NCI-H2227 treated with DMSO at 0.1 percent for 48 hours (cell line): ENCODE data around the gene MAPK13.
"Not testable (repeated sequence)": the region's sequence is repeated elsewhere in the genome, so short reads cannot be mapped to it uniquely, and the experiment has no call there.

Source experiments
- DNase-seq: peaks from one replicate; lab custom pipeline; 2025; lab: John Stamatoyannopoulos, UW

Gene MAPK13

GRCh38 chr6:36127462-36128016 lies 2.8 kb upstream of the MAPK13 start:
- no peak for DNase-seq

- DNase-seq = no peak
Measured at GRCh38 chr6:36128073-36128472, 2.2 kb upstream of the MAPK13 start.

GRCh38 chr6:36128793-36129192 lies 1.5 kb upstream of the MAPK13 start:
- DNase-seq = no peak

GRCh38 chr6:36129334-36129733 lies 979 bp upstream of the MAPK13 start:
- not testable (repeated sequence) for DNase-seq

- no peak for DNase-seq
Measured at GRCh38 chr6:36130667-36131510, 576 bp downstream of the MAPK13 start.

GRCh38 chr6:36131511-36132245 lies 1.4 kb downstream of the MAPK13 start:
- no peak for DNase-seq

GRCh38 chr6:36132246-36132895 lies 2.1 kb downstream of the MAPK13 start:
- DNase-seq = no peak

- DNase-seq = no peak
Measured at GRCh38 chr6:36133148-36133547, 2.8 kb downstream of the MAPK13 start.

GRCh38 chr6:36133912-36134311 lies 3.6 kb downstream of the MAPK13 start:
- DNase-seq = no peak

GRCh38 chr6:36135053-36135731 lies 4.9 kb downstream of the MAPK13 start:
- DNase-seq = no peak

GRCh38 chr6:36136034-36136433 lies 5.7 kb downstream of the MAPK13 start:
- DNase-seq = no peak

- DNase-seq = no peak
Measured at GRCh38 chr6:36136551-36136950, 6.2 kb downstream of the MAPK13 start.

GRCh38 chr6:36138667-36139066 lies 8.4 kb downstream of the MAPK13 start:
- DNase-seq = no peak

GRCh38 chr6:36139431-36139830 lies 9.1 kb downstream of the MAPK13 start:
- peak; percentile 60 for DNase-seq

- DNase-seq = no peak
Measured at GRCh38 chr6:36139991-36140710, 9.8 kb downstream of the MAPK13 start.

- no peak for DNase-seq
Measured at GRCh38 chr6:36141091-36141490, 10.8 kb downstream of the MAPK13 start.

- DNase-seq = no peak
Measured at GRCh38 chr6:36141961-36142360, 11.6 kb downstream of the MAPK13 start.

- DNase-seq = no peak
Measured at GRCh38 chr6:36142971-36143838, 12.9 kb downstream of the MAPK13 start.

GRCh38 chr6:36145495-36145894 lies 15.2 kb downstream of the MAPK13 start:
- no peak for DNase-seq

- DNase-seq = no peak
Measured at GRCh38 chr6:36147294-36147693, 17.0 kb downstream of the MAPK13 start.
